GM19240 (cell line): ENCODE measurements around the gene CCDC82.
"Not testable (repeated sequence)": the region's sequence is repeated elsewhere in the genome, so short reads cannot be mapped to it uniquely, and the experiment has no call there.

Source experiments
- DNase-seq: peaks from one replicate; pipeline ENCODE4 v3.0.0; 2011; ENCODE audit warnings: low spot score; ENCODE audit not compliant: insufficient read length

CCDC82 gene

DNA sequence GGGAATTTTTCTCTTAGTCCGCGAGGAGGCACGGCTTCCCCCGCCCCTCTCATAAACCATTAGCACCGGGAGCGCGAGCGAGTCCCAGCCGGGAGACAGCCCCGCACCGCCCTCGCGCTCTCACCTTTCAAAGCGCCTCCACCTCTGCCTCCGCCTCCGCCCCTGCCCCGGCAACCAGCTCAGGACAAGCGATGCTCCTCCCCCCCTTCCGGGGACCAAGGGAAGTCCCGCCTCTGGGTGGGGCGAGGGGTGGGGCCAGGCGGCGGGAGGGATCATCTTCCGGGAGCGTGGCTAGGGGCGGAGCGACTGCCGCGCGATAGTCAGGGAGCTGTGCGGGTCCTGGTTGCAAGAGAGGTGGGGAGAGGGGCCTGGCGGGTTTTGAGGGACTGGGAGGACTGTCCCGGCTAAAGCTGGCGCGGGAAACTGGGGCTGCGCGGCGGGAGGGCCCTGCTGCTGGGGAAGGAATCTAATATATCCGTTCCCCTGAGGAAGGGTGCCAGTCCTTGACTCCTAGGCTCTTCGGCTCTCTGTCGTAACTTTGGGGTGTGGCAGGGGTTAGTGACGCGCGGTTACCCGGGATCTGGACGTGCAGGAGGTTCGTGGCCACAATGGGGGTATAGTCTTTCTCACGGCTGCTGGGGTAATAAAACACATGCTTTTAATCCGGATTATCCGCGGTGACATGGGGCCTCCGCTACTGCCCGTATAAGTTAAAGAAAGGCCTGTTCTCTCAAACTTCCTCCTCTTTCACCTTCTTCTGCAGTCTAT is at the start of gene CCDC82, which contains the start of gene JRKL:
CCDC82 (minus strand) TSS at position 193 of the 768 bp plus-strand sequence. CDS start 5,165 bp downstream, outside the sequence.
JRKL (plus strand) TSS at position 294 of the 768 bp plus-strand sequence. CDS start 637 bp downstream, outside the sequence.
- DNase-seq = peak; percentile 71

- DNase-seq = not testable (repeated sequence)
These were observed 42.9 kb upstream of the CCDC82 start for GRCh38 chr11:96432654-96433053.

- no peak for DNase-seq
These were observed 41.0 kb upstream of the CCDC82 start for GRCh38 chr11:96430668-96431067.

GRCh38 chr11:96424693-96425092 is 35.0 kb upstream of the CCDC82 start:
- no peak for DNase-seq

GRCh38 chr11:96413408-96413807 is 23.7 kb upstream of the CCDC82 start:
- DNase-seq = no peak

GRCh38 chr11:96412761-96413381 is 23.2 kb upstream of the CCDC82 start:
- DNase-seq = no peak

DNA sequence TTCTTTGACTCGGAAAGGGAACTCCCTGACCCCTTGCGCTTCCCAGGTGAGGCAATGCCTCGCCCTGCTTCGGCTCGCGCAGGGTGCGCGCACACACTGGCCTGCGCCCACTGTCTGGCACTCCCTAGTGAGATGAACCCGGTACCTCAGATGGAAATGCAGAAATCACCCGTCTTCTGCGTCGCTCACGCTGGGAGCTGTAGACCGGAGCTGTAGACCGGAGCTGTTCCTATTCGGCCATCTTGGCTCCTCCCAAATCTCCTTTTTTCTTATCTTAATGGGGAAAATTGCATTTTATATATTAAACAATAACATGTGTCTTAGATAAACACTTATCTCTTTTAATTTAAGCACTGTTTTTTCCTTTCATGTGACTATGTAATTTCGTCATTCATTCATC is 21.7 kb upstream of the CCDC82 start:
- not testable (repeated sequence) for DNase-seq

- no peak for DNase-seq
These were observed 11.0 kb upstream of the CCDC82 start for GRCh38 chr11:96400697-96401096.

- no peak for DNase-seq
These were observed 8.2 kb upstream of the CCDC82 start for GRCh38 chr11:96397863-96398262.

- no peak for DNase-seq
These were observed 6.9 kb upstream of the CCDC82 start for GRCh38 chr11:96396637-96397036.

DNA sequence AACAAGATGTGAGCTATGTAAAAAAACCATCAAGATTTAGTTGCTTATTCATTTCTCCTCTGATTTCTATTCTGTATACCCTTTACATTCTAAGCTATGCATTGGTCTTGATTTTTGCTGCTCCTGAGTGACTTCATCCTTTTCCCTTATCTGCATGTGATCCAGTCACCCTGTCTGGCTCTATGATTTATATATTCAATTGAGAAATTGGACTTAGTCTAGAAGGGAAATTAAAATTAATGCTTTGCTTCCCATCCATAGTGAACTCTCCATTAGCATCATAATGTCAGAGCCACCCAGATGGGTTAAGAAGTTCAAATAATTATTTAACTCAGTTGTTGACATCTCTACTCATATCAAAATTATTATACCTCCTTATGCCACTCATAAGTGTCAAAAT is 5.1 kb upstream of the CCDC82 start:
- DNase-seq = no peak

GRCh38 chr11:96393753-96394348 is 4.1 kb upstream of the CCDC82 start:
- no peak for DNase-seq

GRCh38 chr11:96391698-96392307 is 2.1 kb upstream of the CCDC82 start:
- no peak for DNase-seq

- no peak for DNase-seq
These were observed 728 bp upstream of the CCDC82 start for GRCh38 chr11:96390488-96390792.

GRCh38 chr11:96388891-96389719 is 607 bp downstream of the CCDC82 start:
- peak; percentile 9 for DNase-seq

- no peak for DNase-seq
These were observed 4.5 kb downstream of the CCDC82 start for GRCh38 chr11:96385187-96385586.

DNA sequence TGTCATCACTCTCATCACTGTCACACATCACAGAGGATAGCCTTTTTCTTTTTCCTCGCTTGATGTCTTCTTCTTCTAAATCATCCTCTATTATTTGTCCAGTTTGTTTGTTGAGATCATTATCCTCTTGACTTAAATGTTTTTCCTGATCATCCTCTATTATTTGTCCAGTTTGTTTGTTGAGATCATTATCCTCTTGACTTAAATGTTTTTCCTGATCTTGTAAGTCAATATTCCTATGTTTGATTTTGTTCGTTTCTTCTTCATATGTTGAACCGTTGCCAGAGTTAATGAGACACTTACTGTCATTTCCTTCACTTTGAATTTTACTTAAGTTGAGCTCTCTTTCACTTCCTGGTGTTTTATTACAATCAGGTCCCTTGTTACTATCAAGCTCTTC is 5.6 kb downstream of the CCDC82 start:
- DNase-seq = no peak

DNA sequence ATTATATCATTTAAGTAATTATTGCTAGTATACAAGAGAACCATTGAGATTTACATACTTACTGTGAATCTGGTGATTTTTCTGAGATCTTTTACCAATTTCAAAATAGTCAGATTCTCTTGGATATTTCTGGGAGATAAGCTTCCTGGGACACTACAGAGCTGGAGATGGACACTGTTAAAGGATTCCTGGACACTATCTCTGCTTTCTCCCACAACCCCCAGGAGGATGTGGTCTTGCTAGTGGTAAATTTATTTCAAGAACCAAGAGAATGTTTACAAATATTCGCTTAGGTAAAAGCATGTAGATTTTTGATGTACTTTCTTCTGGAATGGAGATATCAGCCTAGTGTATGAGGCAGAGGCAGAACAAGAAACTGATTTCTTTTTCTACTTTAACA is 12.9 kb downstream of the CCDC82 start:
- DNase-seq = no peak

GRCh38 chr11:96373826-96374225 is 15.9 kb downstream of the CCDC82 start:
- no peak for DNase-seq

GRCh38 chr11:96367342-96367741 is 22.4 kb downstream of the CCDC82 start:
- no peak for DNase-seq

GRCh38 chr11:96366024-96366423 is 23.7 kb downstream of the CCDC82 start:
- no peak for DNase-seq
